HG03378 (cell line): Measurements from ENCODE around the gene VAV3.

ENCODE experiments used
- ATAC-seq: cut with Tn5 transposase; IDR thresholded peaks from one replicate; pipeline ENCODE4 v1.9.1; 2021; ENCODE audit warnings: mild to moderate bottlenecking, moderate library complexity; ENCODE audit not compliant: unreplicated experiment

Gene VAV3

DNA sequence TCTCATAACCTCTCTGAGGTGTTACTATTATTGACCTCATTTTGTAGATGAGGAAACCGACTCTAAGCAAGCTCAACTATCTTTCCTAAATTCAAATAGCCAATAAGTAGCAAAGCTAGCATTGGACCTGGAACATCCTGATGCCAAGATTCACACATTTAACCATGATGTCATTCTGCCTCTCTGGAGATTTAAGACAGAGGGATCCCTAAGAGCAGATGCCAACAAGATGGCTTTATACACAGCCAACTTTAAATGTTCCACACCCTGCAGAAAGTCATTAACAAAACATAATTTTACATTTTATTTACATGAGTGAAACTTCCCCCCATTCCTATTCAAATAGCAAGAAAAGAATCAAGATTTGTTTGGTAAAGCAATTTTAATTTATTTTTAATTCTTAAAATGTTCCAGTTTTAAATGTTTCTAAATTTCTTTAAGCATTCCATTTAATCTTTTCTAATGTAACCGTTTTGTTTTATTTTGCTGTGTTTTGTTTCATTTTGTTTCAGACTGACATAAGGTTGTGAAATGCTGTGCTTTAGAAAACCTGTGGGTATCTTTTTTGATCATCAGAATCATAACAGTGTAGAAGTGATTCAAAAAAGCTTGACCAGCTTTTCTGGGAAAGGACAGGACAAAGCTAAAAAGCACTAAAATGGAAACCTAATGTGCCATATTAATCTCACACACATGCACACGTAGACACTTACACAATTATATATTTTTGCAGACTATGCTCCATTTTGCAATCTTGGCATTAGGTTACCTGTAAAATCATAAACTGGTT is 7.6 kb upstream of the VAV3 start:
- no peak for ATAC-seq

DNA sequence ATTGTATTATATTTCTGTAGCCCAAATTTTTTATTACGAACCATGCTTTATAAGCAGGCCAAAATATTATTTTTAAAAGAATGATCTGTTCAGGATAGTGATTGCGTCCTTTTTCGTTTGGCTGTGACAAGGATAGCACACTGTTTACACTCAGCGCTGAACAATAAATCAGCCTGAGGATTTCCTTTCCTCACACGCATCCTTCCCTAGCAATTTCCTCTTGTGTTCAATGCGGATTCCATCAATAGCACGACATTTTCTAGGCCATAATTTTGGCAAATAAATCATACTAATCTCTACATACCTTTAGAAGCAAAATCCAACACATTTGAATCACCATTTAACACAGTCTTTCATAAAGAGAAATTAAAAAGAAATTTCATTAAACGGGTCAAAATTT is 1.6 kb upstream of the VAV3 start:
- ATAC-seq = no peak

DNA sequence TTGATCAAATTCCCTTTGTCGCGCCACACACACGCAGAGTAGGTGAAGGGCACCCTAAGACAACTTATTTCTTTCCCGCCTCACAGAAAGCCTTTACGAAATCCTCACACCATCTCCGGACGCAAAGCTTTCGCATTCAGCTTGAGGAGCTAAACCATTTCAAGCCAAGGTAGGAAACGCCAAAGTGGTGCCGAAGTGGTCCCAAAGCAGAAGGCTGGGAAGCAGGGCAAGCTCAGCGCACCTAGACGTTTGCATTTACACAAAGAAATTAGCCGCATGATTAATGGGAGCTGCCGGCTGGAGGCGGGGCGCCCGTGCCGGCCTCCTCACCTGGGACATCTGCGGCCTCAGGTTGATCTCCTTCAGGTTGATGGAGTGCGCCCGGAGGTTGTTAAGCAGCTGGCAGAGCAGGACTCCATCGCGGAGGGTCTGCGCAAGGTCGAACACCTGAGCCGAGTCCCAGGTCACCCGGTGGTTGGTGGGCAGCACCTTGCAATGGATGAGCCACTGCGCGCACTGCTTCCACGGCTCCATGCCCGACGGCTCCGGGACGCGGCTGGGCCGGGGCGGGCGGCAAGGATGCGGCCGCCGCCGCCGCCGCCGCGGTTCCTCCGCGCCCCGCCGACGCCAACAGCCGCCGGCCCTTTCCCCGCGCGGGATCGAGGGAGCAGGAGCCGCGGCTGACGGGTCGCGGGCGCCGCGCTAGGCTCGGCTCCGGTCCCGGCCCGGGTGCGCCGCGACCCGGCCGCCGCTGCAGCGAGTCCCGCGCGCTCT is 457 bp downstream of the VAV3 start:
- ATAC-seq = no peak

DNA sequence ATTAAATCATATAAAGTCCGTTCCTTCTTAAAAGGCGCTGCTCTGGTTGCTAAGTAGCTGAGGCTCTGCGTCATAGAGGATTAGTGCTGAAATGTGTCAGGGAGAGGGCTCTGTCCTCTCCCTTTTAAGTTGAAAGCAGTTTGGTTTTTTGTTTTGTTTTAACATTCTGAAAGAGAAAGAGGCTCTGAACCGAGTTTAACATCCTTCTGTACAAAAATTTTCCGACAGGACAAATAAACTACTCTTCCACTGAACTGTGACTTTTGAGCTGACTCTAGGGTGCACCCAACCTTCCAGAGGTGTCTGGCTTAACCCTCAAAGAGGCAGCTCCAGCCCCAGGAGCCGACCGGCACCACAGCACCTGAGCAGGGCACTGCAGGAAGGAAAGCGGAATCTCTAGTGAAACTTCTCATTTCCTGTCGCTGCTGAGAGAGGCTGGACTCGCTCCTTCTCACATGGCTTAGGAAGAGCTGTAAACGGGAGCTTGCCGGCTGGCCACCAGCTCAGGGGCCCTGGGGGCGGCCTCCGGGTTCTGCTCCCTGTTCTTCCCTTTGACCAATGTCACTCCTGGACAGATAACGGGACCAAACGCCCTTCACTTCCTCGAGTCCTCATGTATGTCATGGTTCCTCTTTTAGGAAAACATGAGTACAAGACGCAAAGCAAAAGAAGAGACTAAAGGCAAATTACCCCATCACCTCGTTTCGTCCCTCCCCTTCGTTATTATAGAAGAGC is 1.2 kb downstream of the VAV3 start:
- ATAC-seq = peak; percentile 89

DNA sequence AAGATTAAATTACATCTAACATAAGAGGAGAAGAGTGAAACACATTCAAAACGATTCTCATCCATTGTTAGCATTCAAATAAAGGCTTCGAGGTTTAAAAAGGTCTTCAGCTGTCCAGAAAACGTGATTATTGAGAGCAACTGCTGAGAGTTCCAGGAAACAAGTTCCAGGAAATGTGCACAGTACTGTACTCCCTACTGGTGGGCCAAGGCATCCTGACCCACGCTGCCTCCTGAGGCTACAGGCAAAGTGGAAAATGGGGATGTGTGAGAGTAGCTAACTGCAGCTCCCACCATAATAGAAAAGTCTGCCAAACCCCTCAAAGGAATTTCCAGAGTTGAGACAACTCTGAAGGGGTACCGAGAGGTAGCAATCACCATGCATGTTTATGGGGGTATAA is 2.0 kb downstream of the VAV3 start:
- ATAC-seq = no peak

DNA sequence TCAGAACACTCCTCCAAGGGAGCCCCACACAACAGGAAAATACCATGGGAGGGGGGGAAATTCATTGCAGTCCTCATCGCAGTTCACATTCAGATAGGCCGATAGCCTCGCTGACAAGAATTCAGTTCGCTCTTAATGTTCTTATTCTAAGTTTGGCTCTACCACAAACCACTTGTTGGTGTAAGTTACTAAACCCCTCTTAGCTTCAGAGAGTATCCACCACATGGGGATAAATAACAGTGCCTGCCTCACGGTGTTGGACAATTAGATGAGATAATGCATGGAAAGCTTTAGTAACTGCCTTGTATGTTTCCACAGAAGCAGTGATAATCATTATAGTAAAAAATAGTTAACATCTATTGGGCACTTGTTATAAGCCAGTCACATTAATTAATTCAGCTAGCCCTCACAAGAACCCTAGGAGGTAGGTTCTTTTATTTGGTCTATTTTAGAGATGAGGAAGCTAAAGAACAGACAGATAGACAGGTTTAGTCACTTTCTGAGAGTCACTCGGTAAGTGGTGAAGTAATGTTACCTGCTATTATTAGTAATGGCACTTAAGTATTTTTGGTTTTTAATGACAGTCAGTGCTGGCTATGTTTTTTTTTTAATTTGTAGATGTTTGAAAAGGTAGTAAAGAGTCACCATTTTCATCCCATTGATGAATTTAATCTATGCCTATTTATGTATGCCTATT is 10.1 kb downstream of the VAV3 start:
- ATAC-seq = no peak

DNA sequence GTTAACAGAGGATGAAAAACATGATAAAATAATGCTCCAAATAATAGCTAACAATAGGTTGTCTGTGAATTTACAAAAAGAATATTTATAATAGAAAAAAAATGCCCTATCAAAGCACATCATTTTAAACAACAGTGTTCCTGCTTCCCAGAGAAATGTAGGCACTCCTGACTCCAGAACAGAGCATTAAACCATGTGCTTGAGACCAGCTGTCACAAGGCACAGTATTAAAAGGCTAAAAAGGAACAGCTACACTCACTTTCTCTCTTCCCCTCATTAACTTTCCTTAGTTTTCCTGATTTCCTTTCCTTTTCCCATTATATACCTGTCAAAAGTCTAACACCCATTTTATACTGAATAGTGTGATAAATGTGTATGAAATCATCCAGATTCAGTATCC is 10.9 kb downstream of the VAV3 start:
- no peak for ATAC-seq

DNA sequence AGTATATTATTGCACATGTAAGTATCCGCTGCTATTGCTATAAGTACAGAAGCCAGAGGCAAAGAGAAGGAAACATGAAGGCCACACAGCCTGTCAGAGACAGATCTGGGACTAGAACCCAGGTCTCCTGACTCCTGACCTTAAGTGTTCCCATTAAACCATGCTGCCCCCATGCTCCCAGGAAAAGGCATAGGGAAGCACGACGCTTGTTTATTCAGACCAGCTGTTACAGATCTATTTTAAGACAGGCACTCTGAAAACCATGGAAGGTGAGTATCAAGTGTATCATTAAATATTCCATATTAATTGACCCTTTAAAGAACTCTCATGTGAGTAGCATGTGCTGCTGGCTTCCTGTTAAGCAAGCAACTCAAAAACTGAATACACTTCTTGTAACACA is 11.4 kb downstream of the VAV3 start:
- ATAC-seq = no peak

DNA sequence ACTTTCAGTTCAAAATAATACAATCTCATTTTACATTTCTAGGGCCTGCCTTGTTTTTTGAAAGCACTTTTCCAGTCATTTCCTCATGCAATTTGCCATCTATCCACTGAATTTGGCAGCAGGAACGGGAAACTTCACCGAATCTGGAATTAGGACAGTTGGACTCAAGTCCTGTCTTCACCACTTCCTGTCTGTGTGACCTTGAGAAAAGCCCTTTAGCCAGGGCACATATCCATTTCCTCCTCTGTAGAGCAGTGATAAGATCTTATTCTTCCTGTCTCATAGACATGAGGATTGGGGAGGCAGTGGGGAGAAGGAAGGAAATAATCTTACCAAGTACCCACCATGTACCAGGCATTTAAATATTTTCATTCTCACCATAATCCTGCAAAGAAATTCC is 12.0 kb downstream of the VAV3 start:
- ATAC-seq = no peak

DNA sequence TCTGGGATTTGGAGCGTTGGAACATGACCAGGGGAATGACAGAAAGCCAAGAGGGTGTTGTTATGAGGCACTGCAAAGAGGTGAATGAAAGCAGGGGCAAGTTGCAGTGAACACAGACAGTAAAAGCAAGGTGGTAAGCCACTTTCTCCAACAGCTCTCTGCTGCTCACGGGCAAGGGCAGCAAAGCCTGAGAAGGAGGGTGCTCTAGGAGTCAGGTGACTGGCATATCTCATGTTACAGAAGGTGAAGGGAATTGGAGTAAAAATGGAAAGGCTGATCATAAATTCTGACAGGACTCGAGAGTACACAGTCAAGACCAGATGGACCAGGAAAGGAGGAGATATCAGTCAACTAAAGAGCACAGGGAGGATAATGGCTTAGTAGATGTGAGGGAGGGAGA is 14.5 kb downstream of the VAV3 start:
- ATAC-seq = no peak

DNA sequence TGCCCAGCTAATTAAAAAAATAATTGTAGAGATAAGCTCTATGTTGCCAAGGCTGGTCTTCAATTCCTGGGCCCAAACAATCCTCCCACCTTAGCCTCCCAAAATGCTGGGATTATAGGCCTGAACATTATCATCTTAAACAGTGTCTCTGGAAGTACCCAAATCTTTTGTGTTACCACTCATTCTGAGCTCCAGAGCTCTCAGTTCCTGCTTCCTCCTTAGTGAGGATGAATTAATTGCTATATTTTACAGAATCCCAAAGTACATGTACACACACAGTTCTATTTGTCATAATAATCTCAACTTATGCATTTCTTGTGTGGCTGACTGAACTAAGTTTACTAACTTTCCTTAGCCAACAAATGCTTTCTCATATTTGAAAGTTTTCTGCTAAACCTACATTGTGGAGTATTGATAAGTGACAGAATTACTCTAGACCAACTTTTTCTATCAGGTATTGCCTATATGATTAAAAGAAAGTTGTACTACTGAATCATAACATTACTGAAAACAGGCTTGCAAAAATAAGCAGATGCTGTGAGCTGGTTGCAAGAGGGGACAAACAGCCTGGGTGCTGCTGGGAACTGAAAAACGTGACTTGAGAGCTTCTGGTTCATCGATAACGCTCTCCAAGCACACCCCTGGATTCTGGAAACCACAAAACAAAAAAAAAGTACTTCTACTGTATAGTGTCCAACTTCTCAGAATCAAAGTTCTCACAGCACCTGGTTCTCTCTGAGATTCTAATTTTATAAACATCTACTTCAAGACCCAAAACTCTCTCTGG is 15.3 kb downstream of the VAV3 start:
- peak; percentile 79 for ATAC-seq

DNA sequence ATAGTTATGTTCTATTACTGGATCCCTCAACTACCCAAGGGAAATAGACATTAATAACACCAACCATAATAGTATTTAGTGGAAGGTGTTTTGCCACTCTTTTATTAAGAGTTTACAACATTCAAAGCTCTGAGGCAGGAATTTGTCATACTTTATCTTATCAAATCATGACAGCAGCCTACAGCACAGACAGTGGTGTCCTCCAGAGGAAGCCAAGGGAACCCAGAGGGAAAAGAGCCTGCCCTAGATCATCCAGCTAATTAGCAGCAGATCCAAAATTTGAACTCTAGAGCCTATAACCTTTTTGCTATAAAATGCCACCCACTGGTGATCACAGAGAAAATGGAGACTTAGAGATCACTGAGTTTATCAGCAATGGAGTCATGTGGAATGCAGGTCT is 18.2 kb downstream of the VAV3 start:
- ATAC-seq = no peak

DNA sequence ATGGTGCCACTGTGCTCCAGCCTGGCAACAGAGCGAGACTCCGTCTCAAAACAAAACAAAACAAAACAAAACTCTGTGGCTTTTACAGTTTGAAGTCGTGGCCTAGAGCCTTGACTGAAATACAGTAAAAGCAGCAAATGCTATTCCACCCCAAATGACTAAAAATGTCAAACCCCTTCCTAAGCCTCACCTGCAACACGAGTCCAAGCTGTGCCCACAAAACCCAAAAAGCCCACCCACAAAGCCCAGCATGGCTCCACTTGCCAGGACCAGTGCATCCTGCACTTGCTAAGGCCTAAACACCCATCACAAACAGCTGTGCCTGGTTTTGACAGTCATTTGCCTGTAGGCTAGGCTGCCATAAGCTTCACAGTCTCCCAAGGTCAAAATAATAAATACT is 21.3 kb downstream of the VAV3 start:
- ATAC-seq = no peak

DNA sequence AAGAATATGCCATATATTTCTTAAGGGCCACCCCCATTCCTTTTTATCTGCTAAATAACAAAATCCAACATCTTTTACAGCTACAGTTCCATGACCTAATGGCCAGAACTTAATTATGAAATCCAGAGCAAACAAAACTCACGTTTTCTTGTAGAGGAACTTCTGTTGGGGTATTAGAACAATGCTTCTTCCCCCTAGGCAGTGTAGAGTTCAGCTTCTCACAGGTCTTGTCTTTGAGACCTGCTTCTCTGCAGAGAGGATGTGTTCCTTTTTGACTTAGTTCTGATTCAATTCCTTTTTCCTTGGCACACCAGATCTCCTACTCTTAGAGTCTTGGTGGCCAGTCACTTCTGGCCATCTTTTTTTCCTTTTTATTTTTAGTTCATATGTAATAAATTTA is 22.2 kb downstream of the VAV3 start:
- ATAC-seq = no peak

DNA sequence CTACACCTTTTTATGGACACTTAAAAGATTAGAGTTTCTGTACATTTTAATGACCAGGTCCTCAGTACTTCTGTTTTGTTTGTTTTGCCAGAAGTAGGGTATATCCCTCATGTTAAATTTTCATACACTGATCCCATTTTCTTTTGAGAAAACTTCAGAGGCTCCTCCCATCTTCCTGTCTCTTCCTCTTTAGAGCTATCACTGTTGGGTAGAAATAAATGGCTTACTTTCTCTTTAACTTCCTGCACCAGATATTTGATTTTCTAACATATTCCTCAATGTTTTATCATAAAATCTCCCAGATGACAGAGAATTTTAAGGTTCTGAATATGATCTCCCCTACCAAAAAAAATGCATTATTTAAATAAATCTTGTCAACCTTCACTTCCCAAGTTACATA is 23.4 kb downstream of the VAV3 start:
- ATAC-seq = no peak

DNA sequence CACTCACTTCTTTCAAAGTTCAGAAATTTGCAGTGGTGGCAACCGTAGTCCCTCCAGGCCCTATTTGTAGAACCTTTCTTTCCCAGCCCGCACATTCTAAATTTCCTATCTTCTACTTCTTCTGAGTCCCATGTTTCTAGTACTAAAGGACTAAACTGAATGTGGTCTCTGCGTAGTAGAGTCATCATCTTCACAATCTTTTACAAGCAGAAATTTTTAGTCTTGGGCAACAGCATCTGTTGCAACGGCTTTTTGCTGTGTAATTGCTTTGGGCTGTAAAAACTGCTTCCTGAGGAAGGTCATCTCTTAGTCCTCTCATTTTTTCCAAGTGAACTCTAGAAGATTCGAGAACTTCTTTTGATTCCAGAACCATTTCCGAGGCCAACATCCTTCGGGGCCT is 23.9 kb downstream of the VAV3 start:
- no peak for ATAC-seq

DNA sequence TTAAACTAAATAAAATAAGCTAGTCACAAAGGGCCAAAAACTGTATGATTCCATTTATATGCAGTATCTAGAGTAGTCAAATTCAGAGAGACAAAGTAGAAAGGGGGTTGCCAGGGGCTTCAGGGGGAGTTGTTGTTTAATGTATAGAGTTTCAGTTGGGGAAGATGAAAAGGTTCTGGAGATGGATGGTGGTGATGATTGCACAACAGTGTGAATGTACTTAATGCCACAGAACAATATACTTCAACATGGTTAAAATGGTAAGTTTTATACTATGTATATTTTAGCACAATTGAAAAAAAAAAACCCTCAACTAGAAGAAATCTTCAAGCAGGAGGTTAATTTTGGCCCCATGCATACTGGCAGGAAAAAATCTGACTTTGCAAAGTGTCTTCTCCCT is 24.3 kb downstream of the VAV3 start:
- ATAC-seq = no peak

DNA sequence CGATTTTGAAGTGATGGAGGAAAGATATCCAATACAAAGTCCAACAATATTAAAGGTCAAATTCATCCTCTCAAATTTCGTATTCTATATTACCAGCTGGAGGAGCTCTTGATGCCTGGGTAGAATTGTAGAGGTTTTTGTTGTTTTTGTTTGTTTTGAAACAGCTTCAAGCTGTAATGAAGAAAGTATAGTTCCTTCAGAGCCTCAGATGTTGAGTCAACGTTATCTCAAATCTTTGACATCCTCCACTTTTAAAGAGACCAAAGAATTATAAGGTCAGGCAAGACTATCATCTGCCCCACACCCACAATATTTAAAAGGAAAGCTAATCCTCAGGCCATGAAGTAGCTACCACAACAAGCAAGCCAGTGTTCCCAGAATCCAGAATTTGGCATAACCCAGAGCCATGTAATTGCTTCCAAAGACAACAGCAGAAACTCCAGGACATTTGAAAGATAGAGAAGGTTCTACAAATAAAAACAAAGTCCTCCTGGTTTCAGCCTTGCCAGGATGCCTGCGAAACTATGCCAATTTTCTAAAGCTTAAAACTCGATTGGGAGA is 24.9 kb downstream of the VAV3 start:
- no peak for ATAC-seq

DNA sequence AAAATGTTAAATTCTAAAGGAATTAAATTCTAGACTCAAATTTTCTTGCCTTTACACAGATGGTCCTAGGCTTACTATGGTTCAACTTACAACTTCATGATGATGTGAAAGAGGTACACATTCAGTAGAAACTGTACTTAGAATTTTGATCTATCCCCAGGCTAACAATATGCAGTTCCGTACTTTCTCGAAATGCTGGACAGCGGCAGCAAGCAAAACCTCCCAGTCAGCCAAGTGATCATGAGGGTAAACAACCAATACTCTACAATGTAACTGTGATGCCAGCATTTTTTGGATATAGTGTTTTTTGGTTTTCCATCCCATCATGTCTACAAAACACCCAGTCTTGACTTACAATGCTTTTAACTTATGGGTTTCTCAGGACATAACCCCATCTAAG is 25.7 kb downstream of the VAV3 start:
- no peak for ATAC-seq
